SK-N-MC (cell line): Measurements from ENCODE around the gene ROCK2.
"Not testable (repeated sequence)": the region's sequence is repeated elsewhere in the genome, so short reads cannot be mapped to it uniquely, and the experiment has no call there.

Experiments used
- DNase-seq: peaks from one replicate; pipeline ENCODE4 v3.0.0-alpha.2; 2011; ENCODE audit warnings: low read depth, low spot score
- H3K27ac ChIP-seq: fragments of 200-600 bp; sonication (generic); 2 replicates; pipeline ENCODE4 v1.5.1; 2016; ENCODE audit warnings: mixed run types
- H3K36me3 ChIP-seq: fragments of 200-600 bp; sonication (generic); 2 replicates; pipeline ENCODE4 v1.6.1; 2017; ENCODE audit warnings: antibody characterized with exemption, low read length, mixed read lengths; ENCODE audit not compliant: insufficient read depth
- H3K4me3 ChIP-seq: fragments of 200-600 bp; sonication (generic); 2 replicates; pipeline ENCODE4 v1.5.1; 2016
- H3K9ac ChIP-seq: fragments of 200-600 bp; sonication (generic); 2 replicates; pipeline ENCODE4 v1.8.0; 2017; ENCODE audit warnings: mixed run types, mixed read lengths; ENCODE audit not compliant: insufficient read length
- H3K9me3 ChIP-seq: fragments of 200-600 bp; sonication (generic); 2 replicates; pipeline ENCODE4 v1.6.1; 2017; ENCODE audit warnings: low read depth, mild to moderate bottlenecking, antibody characterized with exemption, low read length, moderate library complexity, mixed read lengths
- EZH2 ChIP-seq: fragments of 200-600 bp; sonication (generic); IDR thresholded peaks from one replicate; pipeline ENCODE4 v1.6.1; 2017; ENCODE audit warnings: antibody characterized with exemption
- FOXP2 ChIP-seq: optimal IDR thresholded peaks from 2 replicates; pipeline ENCODE3; 2011; ENCODE audit warnings: mild to moderate bottlenecking, moderate library complexity; ENCODE audit not compliant: insufficient read depth; ENCODE audit errors: extremely low read length, control extremely low read depth
- POLR2AphosphoS5 ChIP-seq: IDR thresholded peaks from 2 replicates; pipeline ENCODE4 v1.6.1; 2012; ENCODE audit warnings: mild to moderate bottlenecking, low read depth, low read length, borderline replicate concordance

The ROCK2 gene

DNA sequence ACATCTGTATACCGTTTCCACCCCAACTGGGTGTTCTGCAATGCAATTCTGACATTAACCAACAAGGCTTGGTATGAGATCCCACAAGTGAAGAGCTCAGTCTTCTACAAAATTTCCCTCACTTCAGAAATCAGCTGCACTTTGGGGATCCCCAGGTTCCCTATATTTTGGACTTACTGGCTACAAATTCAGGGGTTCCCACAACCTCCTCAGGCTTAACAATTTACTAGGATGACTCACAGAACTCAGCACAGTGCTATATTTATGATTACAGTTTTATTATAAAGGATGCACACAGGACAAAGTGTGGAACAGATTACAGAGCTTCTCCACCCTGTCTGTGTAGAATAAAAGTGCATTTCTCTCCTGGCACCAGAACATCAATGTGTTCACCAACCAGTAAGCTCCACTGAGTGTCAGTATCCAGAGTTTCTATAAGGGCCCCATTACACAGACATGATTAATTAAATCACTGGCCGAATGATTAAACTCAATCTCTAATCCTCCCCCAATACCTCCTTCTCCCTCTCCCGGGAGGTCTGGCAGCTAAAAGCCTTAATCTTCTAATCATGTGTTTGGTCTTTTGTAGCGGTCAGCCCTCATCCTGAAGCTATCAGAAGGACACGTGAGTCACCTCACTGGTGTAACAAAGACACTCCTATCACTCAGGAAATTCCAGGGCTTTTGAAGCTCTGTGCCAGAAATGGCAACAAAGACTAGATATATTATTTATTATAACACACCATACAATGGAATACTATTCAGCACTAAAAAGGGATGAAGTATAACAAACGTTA is 104.6 kb downstream of the ROCK2 start:
- no peaks in the 10 kb centered on the region for H3K9me3 ChIP-seq
- TF ChIP-seq EZH2, result no peak
- TF ChIP-seq FOXP2, result no peak
- TF ChIP-seq POLR2AphosphoS5, result no peak
- no peak overlapping the region for H3K4me3 ChIP-seq
- no peak for DNase-seq
- H3K27ac ChIP-seq, result no peak overlapping the region
- peaks cover 14% of the 10 kb centered on the region; the same call in 1 of the 2 replicates for H3K36me3 ChIP-seq
- H3K9ac ChIP-seq, result no peak overlapping the region

DNA sequence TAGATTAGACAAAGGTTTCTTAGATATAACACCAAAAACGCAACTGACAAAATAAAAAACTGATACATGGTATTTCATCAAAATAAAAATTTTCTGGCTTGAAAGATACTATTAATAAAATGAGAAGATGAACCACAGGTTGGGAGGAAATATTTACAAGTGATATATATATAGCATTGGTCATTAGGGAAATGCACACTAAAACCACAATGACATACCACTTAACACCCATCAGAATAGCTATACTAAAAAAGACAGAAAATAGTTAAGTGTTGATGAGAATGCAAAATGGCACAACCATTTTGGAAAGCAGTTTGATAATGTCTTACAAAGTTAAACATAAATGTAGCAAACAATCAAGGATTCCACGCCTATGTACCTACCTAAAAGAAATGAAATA is 105.3 kb downstream of the ROCK2 start:
- no peak for DNase-seq
- no peaks in the 10 kb centered on the region for H3K9me3 ChIP-seq
- H3K9ac ChIP-seq, result no peak overlapping the region
- H3K36me3 ChIP-seq, result peaks cover 14% of the 10 kb centered on the region; the same call in 1 of the 2 replicates
- TF ChIP-seq POLR2AphosphoS5 (no peak), EZH2 (no peak), FOXP2 (no peak)
- H3K27ac ChIP-seq, result no peak overlapping the region
- no peak overlapping the region for H3K4me3 ChIP-seq

DNA sequence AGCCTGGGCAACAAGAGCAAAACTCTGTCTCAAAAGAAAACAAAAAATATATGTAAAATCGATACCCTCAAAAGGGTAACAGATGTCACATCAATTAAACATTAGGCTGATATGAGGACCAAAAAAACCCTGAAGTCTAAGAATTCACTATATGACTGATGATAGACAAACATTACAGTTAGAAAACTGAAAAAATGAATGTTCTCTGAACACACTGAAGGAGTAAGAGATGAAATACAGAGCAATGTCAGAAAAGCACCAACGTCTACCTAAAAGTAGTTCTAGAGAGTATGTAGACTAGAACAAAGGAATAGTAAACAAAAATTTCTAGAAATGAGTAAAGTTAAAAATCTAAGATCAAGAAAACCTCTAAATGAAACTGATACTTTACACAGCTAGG is 107.3 kb downstream of the ROCK2 start:
- no peak overlapping the region for H3K9ac ChIP-seq
- no peak overlapping the region for H3K4me3 ChIP-seq
- no peak for DNase-seq
- H3K27ac ChIP-seq, result no peak overlapping the region
- no peak for TF ChIP-seq EZH2
- no peaks in the 10 kb centered on the region for H3K9me3 ChIP-seq
- H3K36me3 ChIP-seq, result peaks cover 8% of the 10 kb centered on the region; the same call in 1 of the 2 replicates

DNA sequence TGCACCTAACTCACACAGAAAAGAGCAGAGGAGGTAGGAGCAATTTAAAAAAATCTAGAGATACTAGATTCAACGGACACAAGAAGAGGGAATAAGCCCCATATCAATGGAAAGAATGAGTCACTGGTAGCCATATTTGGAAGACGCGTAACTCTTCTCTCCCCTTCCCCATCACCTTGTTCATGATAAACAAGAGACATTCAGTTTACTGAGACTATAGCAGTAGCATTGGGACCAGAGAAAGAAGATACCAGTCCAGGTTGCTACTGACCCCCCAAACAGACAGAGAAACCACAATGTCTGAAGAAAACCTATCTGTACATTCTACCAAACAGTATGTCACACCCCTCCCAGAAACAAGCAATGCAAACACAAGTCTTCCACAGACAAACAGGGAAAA is 108.1 kb downstream of the ROCK2 start:
- Histone ChIP-seq H3K9me3 (no peaks in the 10 kb centered on the region), H3K4me3 (no peak overlapping the region), H3K27ac (no peak overlapping the region), H3K9ac (no peak overlapping the region), H3K36me3 (peaks cover 7% of the 10 kb centered on the region; the same call in 1 of the 2 replicates)
- no peak for TF ChIP-seq FOXP2
- no peak for TF ChIP-seq EZH2
- TF ChIP-seq POLR2AphosphoS5, result no peak
- DNase-seq, result no peak

DNA sequence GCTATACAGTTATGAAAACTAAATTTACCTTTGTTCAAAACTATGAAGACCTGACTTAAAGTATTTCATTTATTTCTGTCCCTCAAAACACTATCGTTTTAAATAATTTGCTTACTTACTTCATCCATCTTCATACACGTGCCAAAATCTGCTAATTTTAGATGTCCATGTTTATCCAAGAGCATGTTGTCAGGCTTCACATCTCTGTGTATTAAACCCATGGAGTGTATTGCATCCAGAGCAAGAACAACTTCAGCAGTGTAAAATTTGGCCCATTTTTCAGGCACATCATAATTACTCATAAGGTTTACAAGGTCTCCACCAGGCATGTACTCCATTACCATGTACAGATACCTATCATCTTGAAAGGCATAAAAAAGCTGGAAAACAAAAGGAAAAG is 108.9 kb downstream of the ROCK2 start:
- no peak overlapping the region for H3K9ac ChIP-seq
- no peaks in the 10 kb centered on the region for H3K9me3 ChIP-seq
- TF ChIP-seq EZH2 (no peak), FOXP2 (no peak), POLR2AphosphoS5 (no peak)
- peaks cover 7% of the 10 kb centered on the region; the same call in 1 of the 2 replicates for H3K36me3 ChIP-seq
- no peak for DNase-seq
- peak overlapping the region; percentile 26; the same call in 1 of the 2 replicates for H3K27ac ChIP-seq
- no peak overlapping the region for H3K4me3 ChIP-seq

DNA sequence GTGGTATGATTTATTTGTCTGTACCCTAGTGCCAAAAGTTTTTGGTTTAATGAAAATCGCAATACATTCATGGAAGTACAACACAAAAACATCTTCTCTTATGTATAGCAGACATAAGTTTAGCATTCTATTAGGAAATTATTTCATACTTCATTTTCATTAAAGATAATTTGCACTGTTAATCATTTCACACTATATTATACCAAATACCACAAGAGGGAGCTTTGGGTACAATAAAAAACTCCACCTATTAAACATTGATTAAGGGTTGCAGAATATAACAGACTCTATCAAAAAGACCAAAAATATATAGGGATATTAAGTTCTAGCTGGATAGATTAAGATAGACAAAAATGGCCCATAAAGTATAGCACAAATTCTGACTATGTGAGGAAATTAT is 110.1 kb downstream of the ROCK2 start:
- Histone ChIP-seq H3K4me3 (no peak overlapping the region), H3K9ac (no peak overlapping the region), H3K36me3 (peaks cover 7% of the 10 kb centered on the region), H3K9me3 (no peaks in the 10 kb centered on the region), H3K27ac (no peak overlapping the region)
- TF ChIP-seq FOXP2, result no peak
- DNase-seq, result no peak

DNA sequence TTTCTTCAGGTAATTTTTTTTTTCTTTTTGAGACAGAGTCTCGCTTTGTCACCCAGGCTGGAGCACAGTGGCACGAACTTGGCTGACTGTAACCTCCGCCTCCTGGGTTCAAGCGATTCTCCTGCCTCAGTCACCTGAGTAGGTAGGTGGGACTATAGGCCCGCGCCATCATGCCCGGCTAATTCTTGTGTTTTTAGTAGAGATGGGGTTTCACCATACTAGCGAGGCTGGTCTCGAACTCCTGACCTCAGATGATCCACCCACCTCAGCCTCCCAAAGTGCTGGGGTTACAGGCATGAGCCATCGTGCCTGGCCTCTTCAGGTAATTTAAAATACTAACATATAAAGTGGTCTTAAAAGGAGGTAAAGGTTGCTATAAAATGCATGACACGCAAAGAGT is 113.2 kb downstream of the ROCK2 start:
- not testable (repeated sequence) for H3K27ac ChIP-seq, DNase-seq, H3K9ac ChIP-seq, H3K4me3 ChIP-seq, H3K9me3 ChIP-seq
- H3K36me3 ChIP-seq, result peaks cover 10% of the 10 kb centered on the region

DNA sequence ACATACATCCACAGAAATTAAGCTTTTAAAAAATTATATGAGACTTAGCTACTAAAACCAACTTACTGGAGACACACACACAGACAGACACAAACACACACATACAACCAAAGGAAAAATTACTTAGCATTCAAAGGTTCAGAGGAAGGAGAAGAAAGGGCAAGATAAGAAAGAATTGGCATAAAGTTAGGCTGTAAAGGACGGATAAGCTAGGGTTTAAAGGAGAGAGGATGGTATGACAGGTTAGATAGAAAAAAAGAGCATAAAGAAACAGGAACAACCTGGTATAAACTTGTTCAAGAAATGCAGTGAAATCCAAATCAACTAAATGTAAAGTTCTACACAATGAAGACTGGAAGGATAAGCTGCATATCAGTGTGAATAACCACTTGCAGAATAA is 115.7 kb downstream of the ROCK2 start:
- Histone ChIP-seq H3K9me3 (no peaks in the 10 kb centered on the region), H3K4me3 (no peak overlapping the region), H3K36me3 (peaks cover 4% of the 10 kb centered on the region; the same call in 1 of the 2 replicates), H3K27ac (no peak overlapping the region), H3K9ac (no peak overlapping the region)
- TF ChIP-seq EZH2, result no peak
- no peak for TF ChIP-seq FOXP2
- no peak for TF ChIP-seq POLR2AphosphoS5
- DNase-seq, result no peak

DNA sequence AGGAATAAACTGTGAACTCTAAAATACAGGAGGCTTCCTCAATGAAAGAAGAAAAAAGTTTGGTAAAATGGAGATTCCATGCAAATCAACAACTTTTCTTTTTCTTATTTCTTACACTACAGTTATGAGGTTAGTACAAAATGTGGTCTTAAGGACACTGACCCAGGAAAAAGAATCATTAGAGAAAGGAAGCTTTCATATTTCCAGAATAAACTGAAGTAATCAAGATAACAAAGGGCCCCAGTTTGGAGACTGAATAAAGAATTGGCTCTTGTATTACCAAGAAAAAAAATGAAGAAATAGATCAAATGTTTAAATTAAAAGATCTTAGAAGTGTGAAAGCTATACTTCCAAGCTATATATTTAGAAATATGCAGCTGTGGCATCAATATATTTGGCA is 116.8 kb downstream of the ROCK2 start:
- no peak overlapping the region for H3K4me3 ChIP-seq
- H3K27ac ChIP-seq, result no peak overlapping the region
- TF ChIP-seq EZH2, result no peak
- TF ChIP-seq POLR2AphosphoS5, result no peak
- TF ChIP-seq FOXP2, result no peak
- no peak overlapping the region for H3K9ac ChIP-seq
- no peak for DNase-seq
- H3K9me3 ChIP-seq, result no peaks in the 10 kb centered on the region
- H3K36me3 ChIP-seq, result peaks cover 9% of the 10 kb centered on the region; the same call in 1 of the 2 replicates
